NCI-H2107 (cell line): ENCODE results near the gene TCN2.
"Not testable (repeated sequence)": the region's sequence is repeated elsewhere in the genome, so short reads cannot be mapped to it uniquely, and the experiment has no call there.

Source experiments
- DNase-seq: peaks from one replicate; lab custom pipeline; 2025; lab: John Stamatoyannopoulos, UW

Gene TCN2

DNA sequence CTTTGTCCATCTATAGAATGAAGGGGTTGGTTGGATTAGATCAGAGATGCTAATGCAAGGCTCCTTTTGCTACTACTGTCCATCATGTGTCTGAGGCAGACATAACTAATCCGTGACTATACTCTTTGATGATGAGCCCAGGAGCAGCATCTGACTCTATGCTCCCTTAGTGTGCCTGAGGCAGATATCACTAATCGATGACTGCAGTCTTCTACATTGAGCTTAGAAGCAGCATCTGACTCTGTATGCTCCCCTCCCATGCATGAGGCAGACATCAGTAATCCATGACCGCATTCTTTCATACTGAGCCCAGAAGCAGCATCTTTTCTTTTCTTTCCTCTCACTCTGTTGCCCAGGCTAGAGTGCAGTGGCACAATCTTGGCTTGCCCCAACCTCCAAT, 4.2 kb downstream of the TCN2 start:
- no peak for DNase-seq

DNA sequence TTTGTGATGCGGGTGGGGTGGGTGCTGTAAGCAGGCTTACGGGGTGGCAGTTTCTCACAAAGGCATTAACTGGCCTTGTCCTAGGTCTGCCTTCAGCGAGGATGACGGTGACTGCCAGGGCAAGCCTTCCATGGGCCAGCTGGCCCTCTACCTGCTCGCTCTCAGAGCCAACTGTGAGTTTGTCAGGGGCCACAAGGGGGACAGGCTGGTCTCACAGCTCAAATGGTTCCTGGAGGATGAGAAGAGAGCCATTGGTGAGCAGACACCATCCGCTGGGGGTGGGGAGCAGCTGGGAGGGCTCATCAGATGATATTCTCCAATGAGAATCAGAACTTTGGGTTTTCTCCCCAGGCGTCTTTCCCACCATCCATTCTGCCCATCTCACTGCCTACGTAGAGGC, 5.8 kb downstream of the TCN2 start:
- DNase-seq = no peak

DNA sequence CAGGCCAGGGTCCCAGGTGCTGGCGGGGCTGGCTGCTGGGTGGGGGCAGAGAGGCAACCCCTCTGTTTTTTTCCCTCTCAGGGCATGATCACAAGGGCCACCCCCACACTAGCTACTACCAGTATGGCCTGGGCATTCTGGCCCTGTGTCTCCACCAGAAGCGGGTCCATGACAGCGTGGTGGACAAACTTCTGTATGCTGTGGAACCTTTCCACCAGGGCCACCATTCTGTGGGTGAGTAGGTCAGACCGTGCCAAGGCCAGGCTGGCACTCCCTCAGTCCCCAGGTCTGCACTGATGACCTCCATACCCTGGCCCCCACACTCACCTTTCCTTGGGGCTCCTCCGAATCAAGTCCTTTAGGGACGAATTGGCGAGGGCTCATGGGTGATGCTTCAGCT, 7.3 kb downstream of the TCN2 start:
- DNase-seq = no peak

DNA sequence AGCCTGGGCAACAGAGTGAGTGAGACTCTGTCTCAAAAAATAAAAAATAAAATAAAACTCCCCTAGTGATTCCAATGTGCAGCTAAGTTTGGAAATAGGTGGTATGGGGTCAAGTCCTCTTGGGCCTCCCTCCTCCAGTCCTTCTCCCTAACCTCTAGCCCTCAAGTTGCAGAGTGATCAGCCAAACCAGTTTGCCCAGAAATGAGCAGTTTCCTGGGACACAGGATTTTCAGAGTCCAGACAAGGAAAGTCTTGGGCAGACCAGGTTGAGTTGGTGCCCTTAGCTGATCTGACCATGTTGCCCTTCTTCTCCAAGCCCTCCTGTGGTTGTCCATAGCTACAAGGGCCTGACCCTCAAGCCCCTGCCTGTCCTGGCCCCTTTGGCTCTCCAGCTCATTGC, 7.9 kb downstream of the TCN2 start:
- no peak for DNase-seq

DNA sequence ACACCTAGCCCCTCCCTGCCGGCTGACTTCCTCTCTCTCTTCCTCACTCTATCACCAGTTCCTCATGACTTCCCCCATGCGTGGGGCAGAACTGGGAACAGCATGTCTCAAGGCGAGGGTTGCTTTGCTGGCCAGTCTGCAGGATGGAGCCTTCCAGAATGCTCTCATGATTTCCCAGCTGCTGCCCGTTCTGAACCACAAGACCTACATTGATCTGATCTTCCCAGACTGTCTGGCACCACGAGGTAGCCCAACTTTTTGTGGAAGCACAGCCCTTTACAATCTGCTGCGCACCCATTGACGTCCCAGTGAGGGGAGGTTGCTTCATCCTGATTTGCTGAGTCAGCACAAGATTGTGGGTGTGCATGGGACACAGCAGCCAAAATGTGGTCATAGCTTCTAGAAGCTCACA, 8.6 kb downstream of the TCN2 start:
- no peak for DNase-seq

DNA sequence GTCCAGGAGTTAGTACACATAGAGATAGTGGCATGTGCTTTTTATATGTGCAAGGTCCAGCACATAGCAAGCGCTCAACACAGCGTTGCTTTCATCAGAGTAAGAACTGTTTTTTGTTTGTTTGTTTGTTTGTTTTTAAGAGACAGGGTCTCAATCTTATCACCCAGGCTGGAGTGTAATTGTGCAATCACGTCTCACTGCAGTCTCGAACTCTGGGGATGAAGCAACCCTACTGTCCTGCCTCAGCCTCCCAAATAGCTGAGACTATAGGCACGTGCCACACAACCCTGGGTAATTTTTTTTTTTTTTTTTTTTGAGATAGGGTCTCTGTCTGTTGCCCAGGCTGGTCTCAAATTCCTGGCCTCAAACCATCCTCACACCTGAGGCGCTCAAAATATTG, 10.8 kb downstream of the TCN2 start:
- no peak for DNase-seq

DNA sequence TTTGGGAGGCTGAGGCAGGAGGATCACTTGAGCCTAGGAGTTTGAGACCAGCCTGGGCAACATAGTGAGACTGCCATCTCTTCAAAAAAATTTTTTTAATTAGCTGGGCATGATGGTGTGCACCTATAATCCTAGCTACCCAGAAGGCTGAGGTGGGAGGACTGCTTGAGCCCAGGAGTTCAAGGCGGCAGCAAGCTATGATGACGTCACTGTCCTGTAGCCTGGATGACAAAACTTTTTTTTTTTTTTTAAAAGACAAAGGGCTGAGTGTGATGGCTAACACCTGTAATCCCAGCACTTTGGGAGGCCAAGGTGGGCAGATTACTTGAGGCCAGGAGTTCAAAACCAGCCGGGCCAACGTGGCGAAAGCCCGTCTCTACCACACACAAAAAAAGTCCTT, 12.9 kb downstream of the TCN2 start:
- not testable (repeated sequence) for DNase-seq

DNA sequence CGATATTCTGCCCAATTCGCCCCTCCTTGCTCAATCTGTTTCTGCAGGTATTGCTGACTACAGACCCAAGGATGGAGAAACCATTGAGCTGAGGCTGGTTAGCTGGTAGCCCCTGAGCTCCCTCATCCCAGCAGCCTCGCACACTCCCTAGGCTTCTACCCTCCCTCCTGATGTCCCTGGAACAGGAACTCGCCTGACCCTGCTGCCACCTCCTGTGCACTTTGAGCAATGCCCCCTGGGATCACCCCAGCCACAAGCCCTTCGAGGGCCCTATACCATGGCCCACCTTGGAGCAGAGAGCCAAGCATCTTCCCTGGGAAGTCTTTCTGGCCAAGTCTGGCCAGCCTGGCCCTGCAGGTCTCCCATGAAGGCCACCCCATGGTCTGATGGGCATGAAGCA, 19.4 kb downstream of the TCN2 start:
- DNase-seq = no peak

DNA sequence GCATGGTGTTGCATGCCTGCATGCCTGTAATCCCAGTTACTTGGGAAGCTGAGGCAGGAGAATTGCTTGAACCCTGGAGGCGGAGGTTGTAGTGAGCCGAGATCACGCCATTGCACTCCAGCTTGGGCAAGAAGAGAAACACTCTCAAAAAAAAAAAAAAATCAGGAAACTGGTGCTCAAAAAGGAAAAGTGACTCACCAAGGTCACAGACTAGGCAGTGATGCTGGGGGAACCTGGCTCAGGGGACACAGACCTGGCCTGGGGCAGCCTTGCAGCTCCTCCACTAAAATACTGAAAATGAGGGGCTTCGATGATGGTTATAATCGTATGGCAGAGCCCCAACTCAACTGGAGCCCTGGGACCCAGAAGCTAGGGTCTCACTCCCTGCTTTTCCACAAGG, 20.5 kb downstream of the TCN2 start:
- DNase-seq = no peak

DNA sequence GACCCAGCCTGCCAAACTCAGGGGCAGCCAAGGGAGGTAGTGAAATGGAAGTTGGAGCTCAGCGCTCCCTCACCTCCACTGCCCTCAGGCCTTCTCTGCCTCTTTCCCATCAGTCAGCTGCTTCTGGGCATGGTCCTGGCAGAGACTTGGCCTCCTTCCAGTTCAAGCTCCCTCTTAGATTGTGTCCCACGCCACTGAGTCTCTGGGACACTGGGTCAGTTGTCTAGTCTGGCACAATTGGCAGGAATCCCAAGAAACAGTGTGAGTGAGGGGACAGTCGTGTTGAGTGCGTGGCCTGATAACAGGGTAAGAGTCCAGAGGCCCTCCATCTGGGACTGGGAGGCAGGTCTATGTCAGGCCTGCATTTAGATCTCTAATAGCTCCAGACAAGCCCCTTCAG, 21.5 kb downstream of the TCN2 start:
- no peak for DNase-seq

DNA sequence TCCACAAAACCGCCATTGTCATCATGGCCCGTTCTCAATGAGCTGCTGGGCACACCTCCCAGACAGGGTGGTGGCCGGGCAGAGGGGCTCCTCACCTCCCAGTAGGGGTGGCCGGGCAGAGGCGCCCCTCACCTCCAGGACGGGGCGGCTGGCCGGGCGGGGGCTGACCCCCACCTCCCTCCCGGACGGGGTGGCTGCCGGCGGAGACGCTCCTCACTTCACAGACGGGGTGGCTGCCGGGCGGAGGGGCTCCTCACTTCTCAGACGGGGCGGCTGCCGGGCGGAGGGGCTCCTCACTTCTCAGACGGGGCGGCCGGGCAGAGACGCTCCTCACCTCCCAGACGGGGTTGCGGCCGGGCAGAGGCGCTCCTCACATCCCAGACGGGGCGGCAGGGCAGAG, 24.5 kb downstream of the TCN2 start:
- not testable (repeated sequence) for DNase-seq

DNA sequence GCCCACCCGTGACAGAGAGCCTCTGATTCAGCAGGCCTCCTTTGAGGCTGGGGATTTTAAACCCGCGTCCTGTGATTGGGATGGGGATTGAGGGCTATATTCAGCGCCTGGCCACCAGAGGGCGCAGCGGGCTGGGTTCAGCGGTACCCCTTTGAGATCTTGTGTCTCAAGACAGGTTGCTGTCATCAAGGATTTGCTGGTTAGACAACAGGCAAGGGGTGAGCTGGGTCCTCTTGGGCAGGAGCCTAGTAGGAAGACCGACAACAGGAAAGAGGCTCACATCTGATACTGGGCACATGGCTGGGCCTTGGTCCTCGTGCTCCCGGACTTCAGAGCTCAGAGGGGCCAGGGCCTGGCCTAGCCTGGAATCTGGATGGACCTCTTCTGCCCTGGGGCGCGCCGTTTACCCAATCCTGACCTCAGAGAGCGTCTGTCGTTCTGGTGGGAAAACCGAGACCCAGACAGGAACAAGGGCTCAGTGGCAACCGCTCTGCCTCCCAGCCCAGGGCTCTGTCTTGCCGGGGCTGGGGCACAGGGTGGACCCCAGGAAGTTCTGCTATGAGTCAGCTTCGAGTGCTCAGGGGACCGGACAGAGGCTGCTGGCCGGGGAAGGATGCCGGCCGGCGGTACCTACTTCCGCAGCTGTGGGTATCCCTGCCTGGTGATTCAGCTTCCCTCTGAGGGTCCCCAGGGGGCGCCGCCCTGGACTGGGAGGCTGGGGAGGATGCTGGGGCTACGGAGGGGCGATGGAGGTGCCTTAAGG, 27.7 kb downstream of the TCN2 start:
- DNase-seq = peak; percentile 43

DNA sequence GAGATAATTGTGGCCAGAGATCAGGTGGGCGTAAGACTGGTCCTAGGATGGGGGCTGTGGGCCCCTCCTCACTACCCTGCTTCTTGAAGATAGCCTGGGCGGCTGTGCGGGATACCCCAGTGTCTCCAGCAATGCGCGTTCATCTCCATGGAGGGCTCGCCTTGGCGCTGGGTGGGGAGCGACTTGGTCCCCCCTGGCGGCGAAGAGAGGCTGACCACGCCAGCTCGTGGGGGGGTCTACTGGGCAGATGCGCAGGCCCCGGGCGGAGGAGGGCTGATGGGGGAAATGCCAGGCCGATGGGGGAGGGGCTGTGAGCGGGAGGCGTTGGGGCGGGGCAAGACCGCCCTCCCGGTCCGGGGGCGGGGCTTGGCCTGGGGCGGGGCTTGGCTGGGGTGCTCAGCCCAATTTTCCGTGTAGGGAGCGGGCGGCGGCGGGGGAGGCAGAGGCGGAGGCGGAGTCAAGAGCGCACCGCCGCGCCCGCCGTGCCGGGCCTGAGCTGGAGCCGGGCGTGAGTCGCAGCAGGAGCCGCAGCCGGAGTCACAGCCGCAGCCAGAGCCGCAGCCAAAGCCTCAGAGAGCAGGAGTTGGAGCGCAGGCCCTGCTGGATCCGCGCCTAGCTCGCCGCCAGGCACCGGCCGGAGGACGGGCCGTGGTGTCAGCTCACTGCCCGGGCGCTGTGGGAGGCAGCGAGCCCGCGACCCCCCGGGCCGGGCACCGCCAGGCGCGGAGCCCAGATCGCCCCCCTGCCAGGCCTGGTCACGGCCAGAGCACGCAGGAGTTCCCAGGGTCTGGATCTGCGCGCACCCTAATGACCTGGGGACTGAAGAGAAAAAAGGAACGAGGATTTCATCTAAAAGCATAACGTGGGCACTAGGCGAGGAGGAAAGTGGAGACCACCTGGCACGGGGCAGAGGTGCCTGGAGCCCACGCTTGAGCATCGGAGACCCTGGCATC, 28.6 kb downstream of the TCN2 start, which contains the start of gene SLC35E4:
TSS of gene SLC35E4 (plus strand) at position 509 of the 953 bp plus-strand sequence. CDS start 670 bp downstream, outside the sequence.
- DNase-seq = peak; percentile 44

DNA sequence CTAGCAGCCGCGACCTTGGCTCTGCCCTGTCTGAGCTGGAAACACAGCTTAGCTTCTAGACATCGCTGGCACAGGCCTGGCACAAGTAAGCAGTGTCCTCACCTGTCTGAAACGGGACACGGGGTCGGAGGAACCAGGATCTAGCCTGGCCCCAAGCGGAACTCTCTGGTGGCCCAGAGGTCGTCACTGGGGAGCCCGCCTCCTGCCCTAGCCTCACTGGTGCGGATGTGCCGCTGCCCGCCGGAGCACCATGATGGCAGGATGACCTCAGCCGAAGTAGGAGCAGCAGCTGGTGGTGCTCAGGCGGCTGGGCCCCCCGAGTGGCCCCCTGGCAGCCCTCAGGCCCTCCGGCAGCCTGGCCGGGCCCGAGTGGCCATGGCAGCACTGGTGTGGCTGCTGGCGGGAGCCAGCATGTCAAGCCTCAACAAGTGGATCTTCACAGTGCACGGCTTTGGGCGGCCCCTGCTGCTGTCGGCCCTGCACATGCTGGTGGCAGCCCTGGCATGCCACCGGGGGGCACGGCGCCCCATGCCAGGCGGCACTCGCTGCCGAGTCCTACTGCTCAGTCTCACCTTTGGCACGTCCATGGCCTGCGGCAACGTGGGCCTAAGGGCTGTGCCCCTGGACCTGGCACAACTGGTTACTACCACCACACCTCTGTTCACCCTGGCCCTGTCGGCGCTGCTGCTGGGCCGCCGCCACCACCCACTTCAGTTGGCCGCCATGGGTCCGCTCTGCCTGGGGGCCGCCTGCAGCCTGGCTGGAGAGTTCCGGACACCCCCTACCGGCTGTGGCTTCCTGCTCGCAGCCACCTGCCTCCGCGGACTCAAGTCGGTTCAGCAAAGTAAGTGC, 29.5 kb downstream of the TCN2 start:
- DNase-seq = no peak

DNA sequence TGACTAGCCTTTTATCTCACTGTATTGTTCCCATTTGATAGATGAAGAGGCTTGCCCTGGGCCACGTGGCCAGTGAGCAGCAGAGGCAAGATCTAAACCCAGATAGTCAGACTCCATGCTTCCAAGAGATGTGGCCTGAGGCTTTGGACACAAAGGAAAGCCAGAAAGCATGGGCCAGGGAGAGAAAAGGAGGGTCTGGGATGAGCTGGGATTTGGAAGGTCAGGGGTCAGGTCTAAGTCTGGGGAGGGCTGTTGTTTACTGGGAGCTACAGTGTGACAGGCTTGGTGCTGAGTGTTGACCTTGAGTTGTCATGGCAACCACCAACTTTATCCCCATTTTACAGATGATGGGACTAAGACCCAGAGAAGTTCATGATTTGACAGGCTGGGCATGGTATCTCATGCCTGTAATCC, 30.7 kb downstream of the TCN2 start:
- no peak for DNase-seq

DNA sequence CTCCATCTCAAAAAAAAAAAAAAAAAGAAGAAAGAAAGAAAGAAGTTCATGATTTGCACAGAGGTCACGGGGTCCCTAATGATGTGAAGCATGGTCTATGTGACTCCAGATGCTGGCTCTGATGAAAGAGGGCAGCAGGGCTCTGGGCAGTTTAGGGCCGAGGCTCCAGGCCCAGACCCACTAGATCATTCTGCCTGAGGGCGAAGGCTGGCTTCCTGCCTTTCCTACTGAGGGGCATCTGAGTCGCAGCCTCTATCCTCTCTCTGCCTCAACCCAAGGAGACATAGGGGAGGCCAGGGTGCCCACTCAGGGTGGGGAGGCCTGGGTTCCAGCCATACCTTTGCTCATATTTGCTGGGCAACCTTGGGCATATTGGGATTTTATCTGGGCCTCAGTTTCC, 33.4 kb downstream of the TCN2 start:
- no peak for DNase-seq

DNA sequence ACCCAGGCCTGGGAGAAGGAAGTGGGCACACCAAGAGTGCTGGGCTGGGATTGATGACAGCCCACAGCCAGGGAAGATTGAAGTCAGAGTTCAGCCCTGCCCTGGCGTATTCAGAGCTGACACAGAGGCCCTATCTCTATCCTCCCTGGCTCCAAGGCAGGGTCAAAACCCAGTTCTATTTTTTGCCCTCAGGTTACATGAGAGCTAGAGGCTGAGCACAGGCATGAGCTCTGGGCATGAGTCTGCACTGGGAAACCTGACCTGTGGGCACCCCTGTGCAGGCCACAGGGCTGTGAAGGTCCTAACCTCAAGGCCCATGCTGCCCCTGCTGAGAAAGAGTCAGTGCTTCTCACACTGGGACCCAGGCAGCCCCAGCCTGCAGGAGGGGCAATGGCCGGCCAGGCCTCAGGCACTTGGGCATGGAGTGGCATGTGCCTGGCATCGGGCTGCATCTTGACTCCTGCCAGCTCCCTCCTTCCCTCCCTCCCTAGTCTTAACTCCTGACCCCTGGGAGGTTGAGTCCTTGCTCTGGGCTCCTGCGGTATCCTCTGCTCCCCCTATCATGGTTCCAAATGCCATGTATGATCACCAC, 34.0 kb downstream of the TCN2 start:
- no peak for DNase-seq

DNA sequence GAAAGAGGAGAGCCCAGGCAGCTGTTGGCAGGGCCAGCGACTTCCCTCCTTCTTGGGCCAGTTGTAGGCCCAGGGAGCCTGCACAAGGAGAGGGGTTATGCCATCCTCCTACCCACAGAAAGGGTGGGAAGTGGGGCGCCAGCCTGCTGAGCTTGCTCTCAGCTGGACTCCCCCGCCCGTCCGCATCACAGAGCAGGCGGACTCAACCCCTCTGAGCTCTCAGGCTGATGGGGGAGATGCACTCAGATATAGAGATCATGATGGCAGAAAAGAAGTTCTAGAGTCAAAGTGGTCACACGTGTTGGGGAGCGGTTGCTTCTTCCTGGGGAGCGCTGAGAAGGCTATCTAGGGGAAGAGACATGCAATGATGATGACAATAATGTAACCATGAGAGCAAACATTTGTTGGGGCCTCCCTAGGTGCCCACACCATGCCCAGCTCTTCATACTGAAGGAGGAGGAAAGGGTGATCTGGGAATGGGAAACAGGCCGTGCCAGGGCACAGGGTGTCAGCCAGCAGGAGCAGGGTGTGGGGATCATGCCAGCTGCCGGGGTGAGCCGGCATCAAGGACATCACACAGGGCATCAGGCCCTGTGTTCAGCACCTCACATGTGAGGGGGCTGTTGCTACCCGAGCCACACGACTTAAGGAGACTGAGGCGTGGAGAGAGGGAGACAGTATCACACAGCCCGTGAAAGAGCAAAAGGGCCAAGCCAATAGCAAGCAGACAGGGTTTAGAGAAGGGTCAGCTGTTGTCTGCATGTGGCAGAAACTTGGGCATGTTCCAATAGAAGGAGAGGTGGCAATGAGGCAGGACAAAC, 36.3 kb downstream of the TCN2 start:
- no peak for DNase-seq

DNA sequence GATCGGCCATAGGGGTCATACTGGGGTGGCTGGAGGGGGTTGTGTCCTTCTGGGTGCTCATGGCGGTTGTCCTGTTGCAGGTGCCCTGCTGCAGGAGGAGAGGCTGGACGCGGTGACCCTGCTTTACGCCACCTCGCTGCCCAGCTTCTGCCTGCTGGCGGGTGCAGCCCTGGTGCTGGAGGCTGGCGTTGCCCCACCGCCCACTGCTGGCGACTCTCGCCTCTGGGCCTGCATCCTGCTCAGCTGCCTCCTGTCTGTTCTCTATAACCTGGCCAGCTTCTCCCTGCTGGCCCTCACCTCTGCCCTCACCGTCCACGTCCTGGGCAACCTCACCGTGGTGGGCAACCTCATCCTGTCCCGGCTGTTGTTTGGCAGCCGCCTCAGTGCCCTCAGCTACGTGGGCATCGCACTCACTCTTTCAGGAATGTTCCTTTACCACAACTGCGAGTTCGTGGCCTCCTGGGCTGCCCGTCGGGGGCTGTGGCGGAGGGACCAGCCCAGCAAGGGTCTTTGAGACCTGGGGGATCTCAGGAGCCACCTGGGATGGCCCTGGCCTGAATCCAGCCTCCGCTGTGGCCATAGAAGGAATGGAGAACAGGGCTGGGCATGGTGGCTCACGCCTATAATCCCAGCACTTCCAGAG, 39.7 kb downstream of the TCN2 start:
- DNase-seq = no peak

DNA sequence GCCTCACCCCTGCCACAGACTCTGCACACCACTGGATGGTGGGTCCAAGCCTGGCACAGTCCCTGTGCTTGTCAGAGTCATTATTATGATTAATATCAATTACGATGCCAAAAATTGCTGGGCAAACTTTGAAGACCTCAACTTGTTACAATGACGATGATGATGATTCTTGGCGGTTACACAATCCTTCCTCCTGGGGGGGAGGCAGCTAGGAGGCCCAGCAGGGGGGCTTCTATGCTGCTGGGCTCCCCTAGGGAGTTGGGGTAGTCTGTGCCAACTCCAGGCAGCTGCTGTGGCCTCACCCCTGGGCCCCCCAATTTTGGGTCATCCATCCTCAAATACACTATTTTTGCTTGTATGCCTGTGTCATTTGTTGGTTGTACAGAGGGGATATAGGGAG, 40.6 kb downstream of the TCN2 start:
- DNase-seq = no peak
